Skeletal muscle satellite cell (primary cell): ENCODE measurements around the gene LRFN2.

ENCODE experiments used
- H3K27me3 ChIP-seq: 2 replicates; pipeline ENCODE4 v1.7.0; 2013; ENCODE audit warnings: low read length; ENCODE audit not compliant: control insufficient read depth, insufficient read depth
- H3K36me3 ChIP-seq: 2 replicates; pipeline ENCODE4 v1.7.0; 2013; ENCODE audit warnings: mild to moderate bottlenecking, control low read depth, low read length; ENCODE audit not compliant: insufficient read depth
- H3K4me1 ChIP-seq: 2 replicates; pipeline ENCODE4 v1.7.0; 2013; ENCODE audit warnings: low read length; ENCODE audit not compliant: control insufficient read depth, insufficient read depth
- H3K4me2 ChIP-seq: 2 replicates; pipeline ENCODE4 v1.7.0; 2013; ENCODE audit warnings: mild to moderate bottlenecking, low read length
- H3K4me3 ChIP-seq: 2 replicates; pipeline ENCODE4 v1.7.0; 2013; ENCODE audit warnings: low read length
- H3K9ac ChIP-seq: 2 replicates; pipeline ENCODE4 v1.7.0; 2013; ENCODE audit warnings: mild to moderate bottlenecking, low read depth, low read length, moderate library complexity
- H3K9me3 ChIP-seq: replicated peaks from 2 replicates; pipeline ENCODE4 v1.7.0; 2013; ENCODE audit warnings: mild to moderate bottlenecking, control low read depth, low read length

The LRFN2 gene

GRCh38 chr6:40559056-40559455 is 28.1 kb downstream of the LRFN2 start:
- no peaks in the 10 kb centered on the region for H3K27me3 ChIP-seq
- no peaks in the 10 kb centered on the region for H3K4me1 ChIP-seq
- no peak overlapping the region for H3K9ac ChIP-seq
- H3K4me2 ChIP-seq: no peak overlapping the region
- no peaks in the 10 kb centered on the region for H3K36me3 ChIP-seq
- H3K4me3 ChIP-seq: no peak overlapping the region
- H3K9me3 ChIP-seq: no peaks in the 10 kb centered on the region

- Histone ChIP-seq H3K4me2 (no peak overlapping the region), H3K9me3 (no peaks in the 10 kb centered on the region), H3K9ac (no peak overlapping the region), H3K4me1 (no peaks in the 10 kb centered on the region), H3K4me3 (no peak overlapping the region), H3K36me3 (no peaks in the 10 kb centered on the region), H3K27me3 (no peaks in the 10 kb centered on the region)
Observed at GRCh38 chr6:40558102-40558501, 29.1 kb downstream of the LRFN2 start.

GRCh38 chr6:40556881-40557280 is 30.3 kb downstream of the LRFN2 start:
- no peaks in the 10 kb centered on the region for H3K36me3 ChIP-seq
- H3K9me3 ChIP-seq: no peaks in the 10 kb centered on the region

GRCh38 chr6:40556023-40556422 is 31.1 kb downstream of the LRFN2 start:
- Histone ChIP-seq H3K9ac (no peak overlapping the region), H3K4me2 (no peak overlapping the region), H3K4me3 (no peak overlapping the region), H3K9me3 (no peaks in the 10 kb centered on the region), H3K4me1 (no peaks in the 10 kb centered on the region), H3K27me3 (no peaks in the 10 kb centered on the region), H3K36me3 (no peaks in the 10 kb centered on the region)

More at GRCh38 chr6:40556881-40557280, 30.3 kb downstream of the LRFN2 start:
- no peak overlapping the region for H3K4me3 ChIP-seq
- H3K9ac ChIP-seq: no peak overlapping the region
- H3K4me1 ChIP-seq: no peaks in the 10 kb centered on the region
- no peak overlapping the region for H3K4me2 ChIP-seq
- no peaks in the 10 kb centered on the region for H3K27me3 ChIP-seq

GRCh38 chr6:40555092-40555491 is 32.1 kb downstream of the LRFN2 start:
- H3K4me3 ChIP-seq: no peak overlapping the region
- no peak overlapping the region for H3K4me2 ChIP-seq
- H3K36me3 ChIP-seq: no peaks in the 10 kb centered on the region
- H3K9ac ChIP-seq: no peak overlapping the region
- no peaks in the 10 kb centered on the region for H3K4me1 ChIP-seq
- H3K9me3 ChIP-seq: no peaks in the 10 kb centered on the region
- no peaks in the 10 kb centered on the region for H3K27me3 ChIP-seq

GRCh38 chr6:40552941-40553340 is 34.2 kb downstream of the LRFN2 start:
- no peaks in the 10 kb centered on the region for H3K36me3 ChIP-seq
- no peaks in the 10 kb centered on the region for H3K27me3 ChIP-seq
- H3K4me2 ChIP-seq: no peak overlapping the region
- no peak overlapping the region for H3K9ac ChIP-seq
- H3K9me3 ChIP-seq: no peaks in the 10 kb centered on the region
- H3K4me3 ChIP-seq: no peak overlapping the region
- no peaks in the 10 kb centered on the region for H3K4me1 ChIP-seq

- Histone ChIP-seq H3K4me1 (no peaks in the 10 kb centered on the region), H3K27me3 (no peaks in the 10 kb centered on the region), H3K4me2 (no peak overlapping the region), H3K4me3 (no peak overlapping the region), H3K9ac (no peak overlapping the region), H3K9me3 (no peaks in the 10 kb centered on the region), H3K36me3 (no peaks in the 10 kb centered on the region)
Observed at GRCh38 chr6:40551966-40552505, 35.1 kb downstream of the LRFN2 start.

- Histone ChIP-seq H3K9me3 (no peaks in the 10 kb centered on the region), H3K4me3 (no peak overlapping the region), H3K9ac (no peak overlapping the region), H3K27me3 (no peaks in the 10 kb centered on the region), H3K4me2 (no peak overlapping the region), H3K4me1 (no peaks in the 10 kb centered on the region), H3K36me3 (no peaks in the 10 kb centered on the region)
Observed at GRCh38 chr6:40550202-40551101, 36.7 kb downstream of the LRFN2 start.

- Histone ChIP-seq H3K36me3 (no peaks in the 10 kb centered on the region), H3K4me3 (no peak overlapping the region), H3K4me1 (no peaks in the 10 kb centered on the region), H3K9ac (no peak overlapping the region), H3K27me3 (no peaks in the 10 kb centered on the region), H3K4me2 (no peak overlapping the region), H3K9me3 (no peaks in the 10 kb centered on the region)
Observed at GRCh38 chr6:40545954-40546353, 41.2 kb downstream of the LRFN2 start.

GRCh38 chr6:40543776-40544175 is 43.4 kb downstream of the LRFN2 start:
- Histone ChIP-seq H3K4me1 (no peaks in the 10 kb centered on the region), H3K9ac (no peak overlapping the region), H3K9me3 (no peaks in the 10 kb centered on the region), H3K4me3 (no peak overlapping the region), H3K36me3 (no peaks in the 10 kb centered on the region), H3K4me2 (no peak overlapping the region), H3K27me3 (no peaks in the 10 kb centered on the region)

- Histone ChIP-seq H3K36me3 (no peaks in the 10 kb centered on the region), H3K4me1 (no peaks in the 10 kb centered on the region), H3K4me3 (no peak overlapping the region), H3K9me3 (no peaks in the 10 kb centered on the region), H3K27me3 (no peaks in the 10 kb centered on the region), H3K9ac (no peak overlapping the region), H3K4me2 (no peak overlapping the region)
Observed at GRCh38 chr6:40543146-40543545, 44.0 kb downstream of the LRFN2 start.
